GM12872 (cell line): ENCODE measurements around the gene NHLH2.

Source experiments
- TF ChIP-seq, protein P1 (sequence below): IDR thresholded peaks from 3 replicates; pipeline ENCODE4 v1.5.1; 2011; ENCODE audit warnings: low read depth, mild to moderate bottlenecking, low read length, moderate library complexity; ENCODE audit not compliant: insufficient read depth

NHLH2 gene

DNA sequence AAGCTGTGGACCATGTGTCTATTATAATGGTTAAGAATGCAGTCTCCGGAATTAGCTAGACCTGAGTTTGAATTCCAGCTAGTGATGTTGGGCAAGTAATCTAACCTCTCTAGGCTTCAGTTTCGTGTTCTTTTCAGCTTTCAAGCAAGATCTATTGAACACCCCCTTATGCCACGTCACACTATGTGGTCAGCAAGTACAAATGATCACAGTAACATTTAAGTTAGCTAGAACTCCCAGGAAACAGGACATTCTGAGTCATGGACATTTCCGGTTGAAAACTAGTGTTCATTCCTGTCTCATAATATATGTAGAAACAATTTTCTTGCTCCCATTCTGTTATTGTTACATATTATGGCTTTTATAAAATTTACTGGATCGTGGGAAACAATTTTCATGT is 34.0 kb upstream of the NHLH2 start:
- TF ChIP-seq, protein P1, sequence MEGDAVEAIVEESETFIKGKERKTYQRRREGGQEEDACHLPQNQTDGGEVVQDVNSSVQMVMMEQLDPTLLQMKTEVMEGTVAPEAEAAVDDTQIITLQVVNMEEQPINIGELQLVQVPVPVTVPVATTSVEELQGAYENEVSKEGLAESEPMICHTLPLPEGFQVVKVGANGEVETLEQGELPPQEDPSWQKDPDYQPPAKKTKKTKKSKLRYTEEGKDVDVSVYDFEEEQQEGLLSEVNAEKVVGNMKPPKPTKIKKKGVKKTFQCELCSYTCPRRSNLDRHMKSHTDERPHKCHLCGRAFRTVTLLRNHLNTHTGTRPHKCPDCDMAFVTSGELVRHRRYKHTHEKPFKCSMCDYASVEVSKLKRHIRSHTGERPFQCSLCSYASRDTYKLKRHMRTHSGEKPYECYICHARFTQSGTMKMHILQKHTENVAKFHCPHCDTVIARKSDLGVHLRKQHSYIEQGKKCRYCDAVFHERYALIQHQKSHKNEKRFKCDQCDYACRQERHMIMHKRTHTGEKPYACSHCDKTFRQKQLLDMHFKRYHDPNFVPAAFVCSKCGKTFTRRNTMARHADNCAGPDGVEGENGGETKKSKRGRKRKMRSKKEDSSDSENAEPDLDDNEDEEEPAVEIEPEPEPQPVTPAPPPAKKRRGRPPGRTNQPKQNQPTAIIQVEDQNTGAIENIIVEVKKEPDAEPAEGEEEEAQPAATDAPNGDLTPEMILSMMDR, result no peak

DNA sequence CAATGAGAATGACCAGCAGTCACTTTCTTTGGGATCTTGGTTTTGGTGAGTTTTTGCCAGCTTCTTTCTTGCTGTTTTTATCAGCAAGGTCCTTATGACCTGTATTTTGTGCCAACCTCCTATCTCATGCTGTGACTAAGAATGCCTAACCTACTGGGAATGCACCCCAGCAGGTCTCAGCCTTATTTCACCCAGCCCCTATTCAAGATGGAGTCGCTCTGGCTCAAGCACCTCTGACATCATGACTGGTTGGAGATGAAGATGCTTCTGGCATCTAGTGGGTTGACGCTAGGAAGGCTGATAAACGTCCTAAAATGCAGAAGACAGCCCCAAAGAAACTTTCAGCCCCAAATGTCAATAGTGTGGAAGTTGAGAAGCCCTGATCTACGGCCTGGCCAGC is 33.6 kb upstream of the NHLH2 start:
- TF ChIP-seq, protein P1, result no peak

DNA sequence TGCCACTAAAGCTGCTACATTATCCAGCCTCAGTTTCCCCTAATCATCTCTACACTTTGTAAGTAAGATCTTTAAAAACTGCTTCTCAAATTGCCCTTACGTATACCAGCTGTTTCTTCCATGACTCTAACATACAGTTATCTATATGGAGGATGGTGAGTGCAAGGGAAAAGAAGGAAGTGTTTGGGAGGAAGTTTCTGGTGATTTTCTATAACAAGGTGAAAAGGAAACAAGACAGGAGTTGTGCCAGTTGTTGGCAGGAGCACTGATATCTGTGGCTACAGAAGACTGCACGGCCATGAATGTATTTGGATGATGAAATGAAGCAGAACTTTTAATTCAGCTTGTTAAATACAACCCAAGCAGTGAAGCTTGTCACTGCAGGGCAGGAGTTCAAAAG is 32.3 kb upstream of the NHLH2 start:
- TF ChIP-seq, protein P1, result no peak

DNA sequence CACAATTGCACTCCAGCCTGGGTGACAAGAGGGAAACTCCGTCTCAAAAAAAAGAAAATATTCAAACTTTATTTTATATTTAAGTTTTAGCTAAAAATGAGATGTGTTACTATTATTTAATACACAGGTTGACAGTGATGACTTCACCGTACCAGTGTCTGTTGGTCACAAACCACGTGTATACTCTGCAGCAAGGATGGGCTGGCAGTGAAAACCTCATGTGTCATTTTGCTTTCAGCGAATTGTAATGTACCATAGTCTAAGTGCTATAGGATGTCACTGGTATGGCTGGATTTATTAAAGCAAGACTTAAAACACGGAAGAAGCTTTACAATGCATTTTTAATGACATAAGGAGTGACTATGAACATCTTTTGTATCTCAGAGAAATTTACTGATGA is 28.1 kb upstream of the NHLH2 start:
- TF ChIP-seq, protein P1, result no peak

DNA sequence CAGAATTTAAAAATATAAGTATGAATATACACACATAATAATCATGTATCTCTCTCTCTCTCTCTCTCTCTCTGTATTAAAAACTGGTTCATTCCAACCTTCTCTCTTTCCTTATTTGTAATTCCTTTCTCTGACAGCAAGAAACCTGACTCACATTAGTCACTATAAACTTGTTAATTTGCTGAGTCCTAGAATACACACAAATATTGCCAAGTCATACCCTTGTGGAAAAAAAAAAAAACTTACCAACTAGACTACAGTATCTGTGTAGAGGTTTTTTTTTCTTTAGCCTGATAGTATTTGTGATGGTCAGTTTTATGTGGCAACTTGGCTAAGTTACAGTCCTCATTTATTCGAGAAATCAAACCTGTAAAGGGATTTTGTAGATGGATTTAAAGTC is 26.3 kb upstream of the NHLH2 start:
- TF ChIP-seq, protein P1, result no peak

DNA sequence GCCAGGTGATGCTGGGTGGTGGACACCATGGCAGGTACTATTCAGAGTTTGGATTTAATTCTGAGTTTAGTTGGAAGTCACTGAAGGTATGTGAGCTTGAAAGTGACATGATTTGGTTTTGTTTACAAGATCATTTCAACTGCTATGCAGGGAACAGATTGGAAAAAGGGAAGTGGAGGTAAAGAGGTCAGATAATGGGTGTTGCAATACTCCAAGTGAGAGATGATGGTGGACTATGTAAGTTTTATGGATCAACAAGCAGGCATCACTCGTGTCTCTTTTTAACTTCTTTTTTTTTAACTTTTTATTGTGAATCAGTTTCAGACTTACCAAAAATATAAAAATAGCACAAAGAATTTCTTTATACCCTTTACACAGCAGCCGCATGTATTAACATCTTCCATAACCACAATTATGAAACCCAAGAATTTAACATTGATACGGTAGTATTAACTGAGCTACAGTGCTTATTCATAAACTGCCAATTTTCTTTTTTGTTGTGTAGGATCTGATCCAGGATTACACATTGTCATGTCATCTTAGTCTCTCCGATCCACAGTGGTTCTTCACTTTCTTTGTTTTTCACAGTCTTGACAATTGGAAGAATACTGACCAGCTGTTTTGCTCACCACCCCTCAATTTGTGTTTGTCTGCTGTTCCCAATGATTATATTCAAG is 24.9 kb upstream of the NHLH2 start:
- TF ChIP-seq, protein P1, result no peak

DNA sequence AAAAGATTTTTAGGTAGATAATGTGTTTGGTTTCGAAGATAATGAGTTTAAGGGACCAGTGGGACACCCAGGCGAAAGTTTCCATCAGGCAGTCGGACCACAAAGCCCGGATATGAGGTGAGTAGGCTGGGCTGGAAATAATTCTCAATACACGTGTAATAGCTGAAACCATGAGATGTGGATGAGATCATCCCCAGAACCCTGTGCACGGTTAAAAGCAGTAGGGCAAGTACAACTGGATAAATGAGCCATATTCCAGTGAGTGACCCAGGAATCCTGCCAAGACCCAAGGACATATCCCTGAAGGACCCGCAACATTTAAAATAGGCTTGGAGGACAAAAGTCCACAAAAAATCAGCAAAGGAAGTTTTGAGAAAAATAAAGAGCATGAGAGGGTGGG is 21.5 kb upstream of the NHLH2 start:
- TF ChIP-seq, protein P1, result no peak
